ENCODE data around the gene EXPH5.

EXPH5 gene

GRCh38 chr11:108486331-108486730, 107.2 kb downstream of the EXPH5 start:
- no peak overlapping the region for H3K27ac ChIP-seq (ENCODE audit: low read depth, low read length)
- peaks cover 28% of the 10 kb centered on the region for H3K36me3 ChIP-seq (ENCODE audit: insufficient read depth, low read length)
- H3K4me3 ChIP-seq (ENCODE audit: low read depth in 1 of 2, low read length in 2 of 2) = no peak overlapping the region
- H3K9ac ChIP-seq (ENCODE audit: low read length) = no peak overlapping the region
- H3K4me1 ChIP-seq (ENCODE audit: insufficient read depth, low read length) = no peaks in the 10 kb centered on the region
- no peaks in the 10 kb centered on the region for H3K9me3 ChIP-seq (ENCODE audit: low read length)
- no peaks in the 10 kb centered on the region for H3K27me3 ChIP-seq (ENCODE audit: control insufficient read depth in 1 of 2, insufficient read depth in 2 of 2, low read length in 2 of 2)

GRCh38 chr11:108483163-108483562, 110.4 kb downstream of the EXPH5 start:
- no peaks in the 10 kb centered on the region for H3K27me3 ChIP-seq (ENCODE audit: control insufficient read depth in 1 of 2, insufficient read depth in 2 of 2, low read length in 2 of 2)
- no peak overlapping the region for H3K4me3 ChIP-seq (ENCODE audit: low read depth in 1 of 2, low read length in 2 of 2)
- no peaks in the 10 kb centered on the region for H3K9me3 ChIP-seq (ENCODE audit: low read length)
- no peaks in the 10 kb centered on the region for H3K4me1 ChIP-seq (ENCODE audit: insufficient read depth, low read length)
- peaks cover 33% of the 10 kb centered on the region for H3K36me3 ChIP-seq (ENCODE audit: insufficient read depth, low read length)
- H3K9ac ChIP-seq (ENCODE audit: low read length) = no peak overlapping the region
- H3K27ac ChIP-seq (ENCODE audit: low read depth, low read length) = no peak overlapping the region

DNA sequence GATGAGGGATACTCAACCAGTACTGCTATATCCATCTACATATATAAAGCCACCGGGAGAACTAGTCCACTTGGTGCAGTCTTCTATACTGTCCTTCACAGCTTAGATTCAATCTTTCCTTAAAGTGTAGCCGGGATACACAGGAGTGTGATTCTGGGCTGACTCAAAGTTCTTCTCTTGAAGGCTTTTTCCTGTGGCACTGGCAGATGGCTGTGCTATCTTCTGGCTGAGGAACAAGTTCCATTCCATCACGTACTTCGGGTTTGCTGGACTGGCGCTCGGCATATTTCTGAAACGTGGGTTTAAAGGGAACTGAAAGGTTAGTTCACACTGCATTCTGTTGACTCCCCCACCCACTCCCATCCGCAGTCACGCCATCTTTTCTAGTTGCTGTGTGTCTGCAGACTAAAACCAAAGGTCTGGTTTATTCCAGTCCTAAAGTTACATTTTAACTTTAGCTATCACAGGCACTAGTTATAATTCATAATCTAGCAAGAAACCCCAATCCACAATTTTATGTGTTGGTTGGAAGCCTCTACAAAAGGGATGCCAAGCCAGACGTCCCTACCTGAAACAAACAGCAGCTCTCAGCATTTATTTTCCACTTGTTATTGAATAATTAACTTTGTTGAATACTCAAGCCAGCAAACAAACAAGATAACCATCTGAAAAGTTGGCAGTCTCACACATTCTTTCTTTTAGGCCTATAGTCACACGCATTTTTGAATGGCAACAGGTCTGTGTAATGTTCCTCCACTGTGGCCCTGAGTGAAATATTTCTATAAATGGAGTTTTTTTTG, 118.7 kb downstream of the EXPH5 start:
- H3K36me3 ChIP-seq (ENCODE audit: insufficient read depth, low read length) = peaks cover 30% of the 10 kb centered on the region
- no peaks in the 10 kb centered on the region for H3K4me1 ChIP-seq (ENCODE audit: insufficient read depth, low read length)
- H3K4me3 ChIP-seq (ENCODE audit: low read depth in 1 of 2, low read length in 2 of 2) = no peak overlapping the region
- H3K27me3 ChIP-seq (ENCODE audit: control insufficient read depth in 1 of 2, insufficient read depth in 2 of 2, low read length in 2 of 2) = no peaks in the 10 kb centered on the region
- H3K27ac ChIP-seq (ENCODE audit: low read depth, low read length) = no peak overlapping the region
- no peak overlapping the region for H3K9ac ChIP-seq (ENCODE audit: low read length)
- H3K9me3 ChIP-seq (ENCODE audit: low read length) = no peaks in the 10 kb centered on the region

GRCh38 chr11:108472681-108473080, 120.9 kb downstream of the EXPH5 start:
- Histone ChIP-seq H3K36me3 (ENCODE audit: insufficient read depth, low read length) (peaks cover 24% of the 10 kb centered on the region), H3K27me3 (ENCODE audit: control insufficient read depth in 1 of 2, insufficient read depth in 2 of 2, low read length in 2 of 2) (no peaks in the 10 kb centered on the region), H3K4me1 (ENCODE audit: insufficient read depth, low read length) (no peaks in the 10 kb centered on the region), H3K9me3 (ENCODE audit: low read length) (no peaks in the 10 kb centered on the region), H3K4me3 (ENCODE audit: low read depth in 1 of 2, low read length in 2 of 2) (no peak overlapping the region), H3K27ac (ENCODE audit: low read depth, low read length) (no peak overlapping the region), H3K9ac (ENCODE audit: low read length) (no peak overlapping the region)

DNA sequence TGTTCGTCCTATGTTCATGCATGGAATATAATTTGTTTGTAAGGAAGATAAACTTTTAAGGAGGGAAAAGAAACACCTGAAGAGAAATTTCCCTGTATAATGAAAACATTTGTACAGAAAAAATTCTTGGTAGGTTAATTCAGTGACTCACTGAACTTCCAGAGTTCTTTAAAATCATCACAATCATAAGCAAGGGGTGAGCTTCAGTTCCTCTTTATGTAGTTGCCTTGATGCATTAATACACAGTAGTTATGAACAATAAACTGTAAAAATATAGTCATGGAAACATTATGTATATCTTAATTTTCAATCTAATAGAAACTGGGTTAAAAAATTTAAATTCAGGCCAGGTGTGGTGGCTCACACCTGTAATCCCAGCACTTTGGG, 125.1 kb downstream of the EXPH5 start:
- no peak overlapping the region for H3K4me3 ChIP-seq (ENCODE audit: low read depth in 1 of 2, low read length in 2 of 2)
- H3K27ac ChIP-seq (ENCODE audit: low read depth, low read length) = no peak overlapping the region
- H3K9me3 ChIP-seq (ENCODE audit: low read length) = no peaks in the 10 kb centered on the region
- peaks cover 3% of the 10 kb centered on the region for H3K36me3 ChIP-seq (ENCODE audit: insufficient read depth, low read length)
- no peak overlapping the region for H3K9ac ChIP-seq (ENCODE audit: low read length)
- H3K27me3 ChIP-seq (ENCODE audit: control insufficient read depth in 1 of 2, insufficient read depth in 2 of 2, low read length in 2 of 2) = no peaks in the 10 kb centered on the region
- no peaks in the 10 kb centered on the region for H3K4me1 ChIP-seq (ENCODE audit: insufficient read depth, low read length)

DNA sequence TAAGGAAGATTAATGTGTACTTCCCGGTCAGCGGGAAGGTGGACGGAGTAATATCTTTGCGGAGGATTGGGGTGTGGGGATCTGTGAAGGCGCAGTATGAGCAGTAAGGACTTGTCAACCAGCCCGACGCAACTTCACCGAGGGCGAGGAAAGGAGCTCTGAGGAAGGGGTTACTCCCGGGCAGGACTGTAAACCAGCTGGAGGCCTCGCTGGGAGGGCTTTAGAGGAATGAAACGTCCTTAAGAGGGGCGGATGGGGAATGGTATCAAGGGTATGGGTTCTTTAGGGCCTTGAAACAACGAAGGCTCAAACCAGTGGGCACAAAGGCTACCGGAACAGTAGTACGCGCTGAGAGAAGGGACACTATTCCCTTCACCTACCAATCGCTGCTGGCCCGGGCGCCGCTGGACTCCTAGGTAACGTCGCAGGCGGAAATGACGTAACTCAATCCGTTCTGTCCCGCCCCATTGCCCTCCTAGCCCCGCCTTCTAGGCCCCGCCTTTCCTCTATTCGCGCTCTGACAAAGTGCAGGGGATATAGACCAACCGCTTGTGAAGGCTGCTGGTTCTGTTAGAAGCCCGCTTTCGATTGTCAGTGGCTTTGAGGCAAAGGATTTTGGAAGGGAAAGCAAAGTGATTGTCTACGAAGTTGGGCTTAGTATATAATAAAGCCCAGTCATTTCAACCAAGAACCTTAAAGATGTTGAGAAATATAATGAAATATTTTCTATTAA, 126.3 kb downstream of the EXPH5 start, which contains the start of gene C11orf65:
C11orf65 (minus strand) TSS at position 439 of the 733 bp plus-strand sequence. CDS start 5,970 bp downstream, outside the sequence.
- peak within 1 kb of the TSS; percentile 87 to 88 for H3K4me3 ChIP-seq (ENCODE audit: low read depth in 1 of 2, low read length in 2 of 2)
- peak within 1 kb of the TSS; percentile 100 for H3K9ac ChIP-seq (ENCODE audit: low read length)
- H3K36me3 ChIP-seq (ENCODE audit: insufficient read depth, low read length) = no peaks in the 10 kb centered on the region
- H3K27ac ChIP-seq (ENCODE audit: low read depth, low read length) = peak within 1 kb of the TSS; percentile 99
- no peaks in the 10 kb centered on the region for H3K4me1 ChIP-seq (ENCODE audit: insufficient read depth, low read length)
- no peaks in the 10 kb centered on the region for H3K9me3 ChIP-seq (ENCODE audit: low read length)
- no peaks in the 10 kb centered on the region for H3K27me3 ChIP-seq (ENCODE audit: control insufficient read depth in 1 of 2, insufficient read depth in 2 of 2, low read length in 2 of 2)

GRCh38 chr11:108466405-108466804, 127.2 kb downstream of the EXPH5 start:
- no peaks in the 10 kb centered on the region for H3K4me1 ChIP-seq (ENCODE audit: insufficient read depth, low read length)
- H3K4me3 ChIP-seq (ENCODE audit: low read depth in 1 of 2, low read length in 2 of 2) = peak overlapping the region; percentile 33 to 87
- peak overlapping the region; percentile 100 for H3K9ac ChIP-seq (ENCODE audit: low read length)
- H3K36me3 ChIP-seq (ENCODE audit: insufficient read depth, low read length) = no peaks in the 10 kb centered on the region
- H3K27ac ChIP-seq (ENCODE audit: low read depth, low read length) = peak overlapping the region; percentile 99
- H3K9me3 ChIP-seq (ENCODE audit: low read length) = no peaks in the 10 kb centered on the region
- H3K27me3 ChIP-seq (ENCODE audit: control insufficient read depth in 1 of 2, insufficient read depth in 2 of 2, low read length in 2 of 2) = no peaks in the 10 kb centered on the region

All from muscle layer of colon (tissue), 2 donors.